ENCODE measurements around the gene TEX261.

The TEX261 gene

GRCh38 chr2:70979626-70980025, 15.0 kb downstream of the TEX261 start:
- no peak for DNase-seq

- DNase-seq, result no peak
These were observed 15.5 kb downstream of the TEX261 start for GRCh38 chr2:70979180-70979488.

GRCh38 chr2:70978341-70979179, 16.1 kb downstream of the TEX261 start, which contains the start of gene ANKRD53:
Gene ANKRD53 (plus strand): TSS chr2:70978630. CDS start chr2:70978646, 16 bp downstream.
- no peak for DNase-seq

- DNase-seq, result no peak
These were observed 17.0 kb downstream of the TEX261 start for GRCh38 chr2:70977605-70978205.

GRCh38 chr2:70975237-70975636, 19.4 kb downstream of the TEX261 start:
- no peak for DNase-seq

- DNase-seq, result no peak
These were observed 20.1 kb downstream of the TEX261 start for GRCh38 chr2:70974592-70974991.

- no peak for DNase-seq
These were observed 27.5 kb downstream of the TEX261 start for GRCh38 chr2:70967189-70967588.

- DNase-seq, result no peak
These were observed 28.0 kb downstream of the TEX261 start for GRCh38 chr2:70966681-70967080.

GRCh38 chr2:70965506-70965905, 29.2 kb downstream of the TEX261 start:
- no peak for DNase-seq

- no peak for DNase-seq
These were observed 29.9 kb downstream of the TEX261 start for GRCh38 chr2:70964596-70965386.

- DNase-seq, result no peak
These were observed 30.5 kb downstream of the TEX261 start for GRCh38 chr2:70964133-70964532.

- no peak for DNase-seq
These were observed 31.5 kb downstream of the TEX261 start for GRCh38 chr2:70962885-70963878.

- no peak for DNase-seq
These were observed 32.3 kb downstream of the TEX261 start for GRCh38 chr2:70962211-70962884.

GRCh38 chr2:70961648-70961994, 33.1 kb downstream of the TEX261 start:
- no peak for DNase-seq

- DNase-seq, result no peak
These were observed 33.6 kb downstream of the TEX261 start for GRCh38 chr2:70960833-70961647.

- no peak for DNase-seq
These were observed 34.5 kb downstream of the TEX261 start for GRCh38 chr2:70959851-70960832.

GRCh38 chr2:70959271-70959761, 35.4 kb downstream of the TEX261 start:
- DNase-seq, result no peak

- no peak for DNase-seq
These were observed 35.9 kb downstream of the TEX261 start for GRCh38 chr2:70958759-70959158.

GRCh38 chr2:70957798-70958197, 36.9 kb downstream of the TEX261 start:
- no peak for DNase-seq

- DNase-seq, result no peak
These were observed 38.5 kb downstream of the TEX261 start for GRCh38 chr2:70956141-70956540.

All from T1000 (cell line).